Measurements from ENCODE around the gene TLCD2. TPM values are rescaled to one million over a fixed set of nuclear protein-coding genes. Genes with fewer than 3 reads are reported as not detected.
A peak's percentile ranks its signal among the peaks of the same experiment; 100 is the strongest.
"Not testable (repeated sequence)": the region's sequence is repeated elsewhere in the genome, so short reads cannot be mapped to it uniquely, and the experiment has no call there.

The TLCD2 gene
- total and polyA plus RNA-seq, 11 donors = 1.5 to 6.1 (median 2.3) TPM

DNA sequence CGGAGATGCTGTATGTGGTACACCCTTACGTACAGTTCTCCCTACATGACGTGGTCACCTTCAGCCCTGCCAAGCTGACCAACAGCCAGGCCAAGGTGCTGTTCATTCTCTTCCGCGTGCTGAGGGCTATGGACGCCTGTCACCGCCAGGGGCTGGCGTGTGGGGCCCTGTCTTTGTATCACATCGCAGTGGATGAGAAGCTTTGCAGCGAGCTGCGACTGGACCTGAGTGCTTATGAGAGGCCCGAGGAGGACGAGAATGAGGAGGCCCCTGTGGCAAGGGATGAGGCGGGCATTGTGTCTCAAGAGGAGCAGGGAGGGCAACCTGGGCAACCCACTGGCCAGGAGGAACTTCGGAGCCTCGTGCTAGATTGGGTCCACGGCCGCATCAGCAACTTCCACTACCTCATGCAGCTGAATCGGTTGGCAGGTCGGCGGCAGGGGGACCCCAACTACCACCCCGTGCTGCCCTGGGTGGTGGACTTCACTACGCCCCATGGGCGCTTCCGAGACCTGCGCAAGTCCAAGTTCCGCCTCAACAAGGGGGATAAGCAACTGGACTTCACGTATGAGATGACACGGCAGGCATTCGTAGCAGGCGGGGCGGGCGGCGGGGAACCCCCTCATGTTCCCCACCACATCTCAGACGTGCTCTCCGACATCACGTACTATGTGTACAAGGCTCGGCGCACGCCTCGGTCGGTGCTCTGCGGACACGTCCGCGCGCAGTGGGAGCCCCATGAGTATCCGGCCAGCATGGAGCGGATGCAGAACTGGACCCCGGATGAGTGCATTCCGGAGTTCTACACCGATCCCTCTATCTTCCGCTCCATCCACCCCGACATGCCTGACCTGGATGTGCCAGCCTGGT is 15.7 kb upstream of the TLCD2 start:
- ATAC-seq (no peak), DNase-seq (peak in 1 of 5 donors; percentile 24)
- TF ChIP-seq POLR2A (IDR thresholded peaks at IDR 0.05) = no peak
- TF ChIP-seq, protein P1, sequence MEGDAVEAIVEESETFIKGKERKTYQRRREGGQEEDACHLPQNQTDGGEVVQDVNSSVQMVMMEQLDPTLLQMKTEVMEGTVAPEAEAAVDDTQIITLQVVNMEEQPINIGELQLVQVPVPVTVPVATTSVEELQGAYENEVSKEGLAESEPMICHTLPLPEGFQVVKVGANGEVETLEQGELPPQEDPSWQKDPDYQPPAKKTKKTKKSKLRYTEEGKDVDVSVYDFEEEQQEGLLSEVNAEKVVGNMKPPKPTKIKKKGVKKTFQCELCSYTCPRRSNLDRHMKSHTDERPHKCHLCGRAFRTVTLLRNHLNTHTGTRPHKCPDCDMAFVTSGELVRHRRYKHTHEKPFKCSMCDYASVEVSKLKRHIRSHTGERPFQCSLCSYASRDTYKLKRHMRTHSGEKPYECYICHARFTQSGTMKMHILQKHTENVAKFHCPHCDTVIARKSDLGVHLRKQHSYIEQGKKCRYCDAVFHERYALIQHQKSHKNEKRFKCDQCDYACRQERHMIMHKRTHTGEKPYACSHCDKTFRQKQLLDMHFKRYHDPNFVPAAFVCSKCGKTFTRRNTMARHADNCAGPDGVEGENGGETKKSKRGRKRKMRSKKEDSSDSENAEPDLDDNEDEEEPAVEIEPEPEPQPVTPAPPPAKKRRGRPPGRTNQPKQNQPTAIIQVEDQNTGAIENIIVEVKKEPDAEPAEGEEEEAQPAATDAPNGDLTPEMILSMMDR (IDR thresholded peaks at IDR 0.05) = no peak
- H3K4me3 ChIP-seq = peak overlapping the region in 9 of 12 donors; percentile 54 to 87 (median 69)
- intact Hi-C loops (cut with DNase I) = loop anchor here in 4 of 10 donors (2.0 to 10.0 kb wide), 3 partner anchors 57 to 299 kb away; partner anchors contain the start of gene RTN4RL1 (in 1 of the 4)
- peaks cover 0 to 92% (median 33%) of the 10 kb centered on the region in 12 donors for H3K4me1 ChIP-seq
- H3K27me3 ChIP-seq = no peaks in the 10 kb centered on the region
- no peaks in the 10 kb centered on the region for H3K9me3 ChIP-seq
- peaks cover 0 to 42% (median 16%) of the 10 kb centered on the region in 9 donors for H3K36me3 ChIP-seq
- H3K27ac ChIP-seq = peak overlapping the region in 3 of 12 donors; percentile 86 to 96 (median 91)
- 95 to 96% (median 95%) methylated on average over 52 to 54 of the region's 54 CpGs for WGBS, 4 donors

DNA sequence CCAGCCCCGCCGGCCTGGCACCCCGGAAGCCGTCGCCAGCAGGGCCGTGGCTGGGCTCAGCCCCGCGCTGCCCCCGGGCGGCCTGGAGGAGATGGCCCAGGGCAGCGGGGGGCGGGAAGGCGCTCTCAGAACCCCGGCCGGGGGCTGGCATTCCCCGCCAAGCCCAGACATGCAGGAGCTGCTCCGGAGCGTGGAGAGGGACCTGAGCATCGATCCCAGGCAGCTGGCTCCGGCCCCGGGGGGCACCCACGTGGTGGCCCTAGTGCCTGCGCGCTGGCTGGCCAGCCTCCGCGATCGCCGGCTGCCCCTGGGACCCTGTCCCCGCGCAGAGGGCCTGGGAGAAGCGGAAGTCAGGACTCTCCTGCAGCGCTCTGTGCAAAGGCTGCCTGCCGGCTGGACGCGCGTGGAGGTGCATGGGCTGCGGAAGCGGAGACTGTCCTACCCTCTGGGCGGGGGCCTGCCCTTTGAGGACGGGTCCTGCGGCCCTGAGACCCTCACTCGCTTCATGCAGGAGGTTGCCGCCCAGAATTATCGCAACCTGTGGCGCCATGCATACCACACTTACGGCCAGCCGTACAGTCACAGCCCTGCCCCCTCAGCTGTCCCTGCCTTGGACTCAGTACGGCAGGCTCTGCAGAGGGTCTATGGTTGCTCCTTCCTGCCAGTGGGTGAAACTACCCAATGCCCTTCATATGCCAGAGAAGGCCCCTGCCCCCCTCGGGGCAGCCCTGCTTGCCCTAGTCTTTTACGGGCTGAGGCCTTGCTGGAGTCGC is 14.9 kb upstream of the TLCD2 start:
- ATAC-seq (peak in 2 of 4 donors; percentile 44 to 64), DNase-seq (peak in 2 of 5 donors; percentile 58 to 75)
- 15 to 45% (median 26%) methylated on average over 16 to 51 of the region's 51 CpGs for WGBS, 4 donors

DNA sequence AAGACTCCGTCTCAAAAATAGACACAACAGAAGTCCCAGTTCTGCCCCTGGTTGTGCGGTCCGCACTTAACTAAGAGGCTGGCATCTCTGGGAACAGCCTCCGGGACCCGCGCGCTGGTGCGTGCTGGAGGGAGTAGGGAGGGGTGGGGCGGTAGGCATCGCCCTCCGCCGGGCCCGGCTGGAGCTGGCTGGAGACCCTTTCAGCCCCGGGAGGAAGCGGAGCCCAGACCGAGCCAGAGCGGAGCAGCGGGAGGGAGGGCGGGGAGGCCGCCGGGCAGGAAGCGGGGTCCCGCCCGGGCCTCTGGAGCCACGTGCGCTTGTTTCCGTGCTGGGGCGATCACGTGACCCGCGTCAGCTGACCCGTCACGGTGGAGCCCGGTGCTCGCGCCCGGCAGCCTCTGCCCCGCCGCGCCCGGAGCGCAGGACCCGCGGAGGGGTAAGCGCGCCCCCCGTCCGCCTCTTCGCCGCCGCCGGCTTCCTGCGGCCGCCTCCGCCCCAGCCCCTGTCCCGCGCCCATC is 14.2 kb upstream of the TLCD2 start, which contains the start of gene WDR81:
TSS of gene WDR81 (plus strand) at position 354 of the 518 bp plus-strand sequence. CDS start 256 bp downstream, outside the sequence.
- Histone ChIP-seq H3K27me3 (no peaks in the 10 kb centered on the region), H3K4me1 (peaks cover 0 to 84% (median 31%) of the 10 kb centered on the region in 12 donors), H3K9me3 (no peaks in the 10 kb centered on the region), H3K27ac (peak within 1 kb of the TSS; percentile 64 to 96 (median 88)), H3K4me3 (peak within 1 kb of the TSS; percentile 52 to 87 (median 66)), H3K36me3 (peaks cover 0 to 34% (median 16%) of the 10 kb centered on the region in 9 donors)
- ATAC-seq = peak; percentile 48 to 86 (median 84)
- peak; percentile 24 to 35 for TF ChIP-seq POLR2A (IDR thresholded peaks at IDR 0.05)
- TF ChIP-seq, protein P1 (IDR thresholded peaks at IDR 0.05) = no peak
- 0 to 1% (median 1%) methylated on average over 3 to 57 of the region's 57 CpGs for WGBS, 4 donors
- DNase-seq = peak; percentile 94 to 96 (median 96)
- intact Hi-C loops (cut with DNase I) = loop anchor here in 9 of 10 donors (2.0 to 10.0 kb wide), 7 partner anchors 58 to 300 kb away; partner anchors contain the start of gene RTN4RL1 (in 1 of the 9)

More for the DNA sequence above, 14.9 kb upstream of the TLCD2 start:
- Histone ChIP-seq H3K27ac (peak overlapping the region; percentile 64 to 96 (median 88)), H3K27me3 (no peaks in the 10 kb centered on the region), H3K9me3 (no peaks in the 10 kb centered on the region), H3K36me3 (peaks cover 0 to 34% (median 16%) of the 10 kb centered on the region in 9 donors), H3K4me3 (peak overlapping the region; percentile 52 to 87 (median 66)), H3K4me1 (peaks cover 0 to 90% (median 34%) of the 10 kb centered on the region in 12 donors)
- no peak for TF ChIP-seq POLR2A (IDR thresholded peaks at IDR 0.05)
- TF ChIP-seq, protein P1 (IDR thresholded peaks at IDR 0.05) = peak in 2 of 12 donors; percentile 8 to 25
- intact Hi-C loops (cut with DNase I) = loop anchor here (2.0 to 10.0 kb wide), 7 partner anchors 57 to 300 kb away; partner anchors contain the start of gene RTN4RL1 (in 1 of the 10)

DNA sequence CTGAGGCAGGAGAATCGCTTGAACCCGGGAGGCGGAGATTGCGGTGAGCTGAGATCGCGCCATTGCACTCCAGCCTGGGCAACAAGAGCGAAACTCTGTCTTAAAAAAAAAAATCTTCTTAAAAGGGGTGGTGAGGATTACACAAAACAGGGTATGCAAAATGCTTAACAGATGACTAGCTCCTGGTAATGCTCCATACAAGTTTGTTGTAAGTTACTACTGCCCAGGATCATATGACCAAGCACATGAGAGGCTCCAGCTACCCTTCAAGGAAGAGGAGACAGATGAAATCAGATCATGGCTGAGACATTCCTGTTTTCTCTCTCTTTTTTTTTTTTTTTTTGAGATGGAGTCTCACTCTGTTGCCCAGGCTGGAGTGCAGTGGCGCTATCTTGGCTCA is 11.8 kb upstream of the TLCD2 start:
- Histone ChIP-seq H3K4me1 (peaks cover 5 to 73% (median 46%) of the 10 kb centered on the region in 12 donors), H3K27ac (peak overlapping the region in 10 of 12 donors; percentile 68 to 96 (median 90))
- peak in 1 of 5 donors; percentile 2 for DNase-seq

More for the DNA sequence above, 11.8 kb upstream of the TLCD2 start:
- WGBS, 4 donors = 91 to 97% (median 96%) methylated on average over 8 of the region's 8 CpGs
- ATAC-seq, H3K4me3 ChIP-seq, H3K9me3 ChIP-seq, H3K27me3 ChIP-seq: not testable (repeated sequence)
- intact Hi-C loops (cut with DNase I) = loop anchor here in 9 of 10 donors (5.0 to 10.0 kb wide), 6 partner anchors 60 to 303 kb away; partner anchors contain the start of gene RTN4RL1 (in 1 of the 9)
- H3K36me3 ChIP-seq = peaks cover 0 to 13% (median 6%) of the 10 kb centered on the region in 9 donors

Data from heart left ventricle (tissue), 16 donors.